COR-L47 (cell line): Measurements from ENCODE around the gene OLA1.

ENCODE experiments used
- DNase-seq: peaks from one replicate; lab custom pipeline; 2025; lab: John Stamatoyannopoulos, UW

OLA1 gene

GRCh38 chr2:174035981-174036742, 212.2 kb downstream of the OLA1 start:
- DNase-seq: no peak

GRCh38 chr2:174035117-174035635, 213.2 kb downstream of the OLA1 start:
- no peak for DNase-seq

GRCh38 chr2:174033163-174033550, 215.2 kb downstream of the OLA1 start:
- DNase-seq: no peak

- DNase-seq: no peak
These were observed 217.1 kb downstream of the OLA1 start for GRCh38 chr2:174031226-174031625.

GRCh38 chr2:174028935-174029334, 219.4 kb downstream of the OLA1 start:
- no peak for DNase-seq

- no peak for DNase-seq
These were observed 220.4 kb downstream of the OLA1 start for GRCh38 chr2:174027956-174028355.

GRCh38 chr2:174026122-174026845, 222.0 kb downstream of the OLA1 start:
- DNase-seq: no peak

GRCh38 chr2:174025271-174026121, 222.8 kb downstream of the OLA1 start:
- no peak for DNase-seq

GRCh38 chr2:174024524-174025270, 223.6 kb downstream of the OLA1 start:
- no peak for DNase-seq

- DNase-seq: no peak
These were observed 224.5 kb downstream of the OLA1 start for GRCh38 chr2:174023591-174024523.
